ENCODE results near the gene GULP1.
"Not testable (repeated sequence)": the region's sequence is repeated elsewhere in the genome, so short reads cannot be mapped to it uniquely, and the experiment has no call there.

Gene GULP1

GRCh38 chr2:188527581-188527993, 235.9 kb downstream of the GULP1 start:
- no peak for DNase-seq (ENCODE audit: low read depth)

GRCh38 chr2:188529710-188530109, 238.0 kb downstream of the GULP1 start:
- no peak for DNase-seq (ENCODE audit: low read depth)

- no peak for DNase-seq (ENCODE audit: low read depth)
Observed at GRCh38 chr2:188534875-188535274, 243.2 kb downstream of the GULP1 start.

- no peak for DNase-seq (ENCODE audit: low read depth)
Observed at GRCh38 chr2:188551671-188552070, 260.0 kb downstream of the GULP1 start.

GRCh38 chr2:188557081-188557480, 265.4 kb downstream of the GULP1 start:
- no peak for DNase-seq (ENCODE audit: low read depth)

- DNase-seq (ENCODE audit: low read depth) = not testable (repeated sequence)
Observed at GRCh38 chr2:188559455-188559854, 267.8 kb downstream of the GULP1 start.

GRCh38 chr2:188561473-188561979, 269.9 kb downstream of the GULP1 start:
- DNase-seq (ENCODE audit: low read depth) = no peak

GRCh38 chr2:188569431-188570165, 277.9 kb downstream of the GULP1 start:
- DNase-seq (ENCODE audit: low read depth) = no peak

GRCh38 chr2:188570370-188570769, 278.7 kb downstream of the GULP1 start:
- DNase-seq (ENCODE audit: low read depth) = no peak

GRCh38 chr2:188571543-188572303, 280.0 kb downstream of the GULP1 start:
- no peak for DNase-seq (ENCODE audit: low read depth)

GRCh38 chr2:188572592-188572991, 280.9 kb downstream of the GULP1 start:
- DNase-seq (ENCODE audit: low read depth) = no peak

GRCh38 chr2:188573453-188573852, 281.8 kb downstream of the GULP1 start:
- no peak for DNase-seq (ENCODE audit: low read depth)

- DNase-seq (ENCODE audit: low read depth) = no peak
Observed at GRCh38 chr2:188576006-188576405, 284.3 kb downstream of the GULP1 start.

GRCh38 chr2:188576651-188577050, 285.0 kb downstream of the GULP1 start:
- DNase-seq (ENCODE audit: low read depth) = no peak

GRCh38 chr2:188577231-188577630, 285.6 kb downstream of the GULP1 start:
- no peak for DNase-seq (ENCODE audit: low read depth)

- DNase-seq (ENCODE audit: low read depth) = no peak
Observed at GRCh38 chr2:188580738-188581137, 289.1 kb downstream of the GULP1 start.

- DNase-seq (ENCODE audit: low read depth) = no peak
Observed at GRCh38 chr2:188582211-188582610, 290.5 kb downstream of the GULP1 start.

GRCh38 chr2:188588235-188588634, 296.6 kb downstream of the GULP1 start:
- no peak for DNase-seq (ENCODE audit: low read depth)

GRCh38 chr2:188596054-188596453, 304.4 kb downstream of the GULP1 start:
- no peak for DNase-seq (ENCODE audit: low read depth)

GRCh38 chr2:188598551-188598950, 306.9 kb downstream of the GULP1 start:
- DNase-seq (ENCODE audit: low read depth) = no peak

GRCh38 chr2:188599140-188599539, 307.5 kb downstream of the GULP1 start:
- no peak for DNase-seq (ENCODE audit: low read depth)

GRCh38 chr2:188600536-188601210, 309.0 kb downstream of the GULP1 start:
- no peak for DNase-seq (ENCODE audit: low read depth)

GRCh38 chr2:188601391-188601790, 309.7 kb downstream of the GULP1 start:
- DNase-seq (ENCODE audit: low read depth) = no peak
